Measurements from ENCODE around the gene TLX1.

GRCh38 chr10:101085846-101086245 lies 45.3 kb upstream of the TLX1 start:
- TF ChIP-seq POLR2A (IDR thresholded peaks at IDR 0.05; ENCODE audit: low read length): no peak
- TF ChIP-seq GATA1 (IDR thresholded peaks at IDR 0.05; ENCODE audit: low read depth, low read length): no peak

Data from erythroblast (primary cell).